Measurements from ENCODE around the gene LYL1.

LYL1 gene

DNA sequence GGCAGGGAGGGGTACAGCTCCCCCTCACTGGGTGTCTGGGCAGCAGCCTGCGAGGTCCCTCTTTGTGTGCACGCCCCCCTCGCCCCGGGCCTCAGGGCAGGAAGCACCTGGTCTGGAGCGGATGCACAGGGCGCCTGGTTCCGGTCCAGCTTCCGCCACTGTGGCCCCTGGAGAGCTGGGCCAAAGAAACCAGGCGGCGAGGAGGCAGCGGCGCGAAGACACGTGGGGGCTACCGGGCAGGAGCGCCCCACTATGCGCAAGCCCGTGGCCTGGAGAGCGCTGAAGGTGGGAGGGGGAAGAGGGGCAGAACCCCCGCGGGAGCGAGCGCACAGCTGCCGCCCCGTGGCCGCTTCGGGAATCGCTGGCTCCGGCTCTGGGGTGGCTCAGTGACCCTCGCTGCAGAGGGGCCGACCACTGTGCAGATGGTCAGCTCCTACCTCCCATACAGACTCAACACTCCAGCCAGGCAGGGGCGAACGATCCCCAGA lies 1.7 kb upstream of the LYL1 start:
- peak; percentile 70 for DNase-seq

GRCh38 chr19:13103581-13104359 lies 1.1 kb upstream of the LYL1 start:
- no peak for DNase-seq

DNA sequence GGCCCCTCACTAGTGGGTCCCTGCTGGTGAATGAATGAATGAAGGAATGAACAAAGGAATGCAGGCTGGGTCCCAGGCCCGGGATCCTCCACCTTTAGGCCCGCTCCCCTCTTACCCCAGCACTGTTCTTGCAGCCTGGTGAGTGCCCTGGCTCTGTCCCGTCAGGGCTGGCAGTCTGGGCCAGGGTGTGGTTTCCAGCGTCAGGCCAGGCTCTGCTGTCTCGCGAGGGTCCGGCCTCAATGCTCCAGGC lies 317 bp downstream of the LYL1 start:
- no peak for DNase-seq

DNA sequence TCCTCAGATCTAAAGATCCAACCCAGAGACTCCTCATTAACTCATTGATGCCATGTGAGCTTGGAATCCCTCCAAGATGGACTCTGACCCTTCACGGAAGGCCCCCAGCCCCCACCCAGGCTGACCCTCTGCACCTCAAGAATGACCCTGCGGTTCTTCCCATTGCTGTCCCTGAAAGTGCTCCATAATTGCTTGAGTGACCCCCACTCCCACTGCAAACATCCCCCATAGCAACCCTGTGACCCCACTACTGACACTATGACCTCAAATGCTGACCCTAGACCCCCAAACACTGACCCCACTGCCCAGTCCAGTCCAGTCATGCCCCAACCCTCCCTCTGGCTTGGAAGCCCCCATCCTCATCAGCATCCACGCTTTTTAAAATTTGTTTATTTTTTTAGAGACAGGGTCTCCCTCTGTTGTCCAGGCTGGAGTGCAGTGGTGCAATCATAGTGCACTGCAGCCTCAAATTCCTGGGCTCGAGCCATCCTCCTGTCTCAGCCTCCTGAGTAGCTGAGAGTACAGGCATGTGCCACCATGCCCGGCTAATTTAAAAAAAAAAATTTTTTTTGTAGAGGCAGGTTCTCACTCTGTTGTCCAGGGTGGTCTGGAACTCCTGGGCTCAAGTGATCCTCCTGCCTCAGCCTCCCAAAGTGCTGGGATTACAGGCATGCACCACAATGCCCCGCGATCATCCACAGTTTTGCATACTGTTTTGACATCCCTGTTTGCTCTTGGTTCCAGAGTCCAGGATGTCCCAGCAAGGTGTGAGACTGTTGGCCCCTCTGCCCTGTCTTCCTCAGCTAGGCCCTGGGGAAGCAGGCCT lies 855 bp downstream of the LYL1 start:
- DNase-seq: no peak

- DNase-seq: no peak
Observed at GRCh38 chr19:13100841-13101589, 1.6 kb downstream of the LYL1 start.

- DNase-seq: peak; percentile 60
Observed at GRCh38 chr19:13100031-13100588, 2.5 kb downstream of the LYL1 start.

DNA sequence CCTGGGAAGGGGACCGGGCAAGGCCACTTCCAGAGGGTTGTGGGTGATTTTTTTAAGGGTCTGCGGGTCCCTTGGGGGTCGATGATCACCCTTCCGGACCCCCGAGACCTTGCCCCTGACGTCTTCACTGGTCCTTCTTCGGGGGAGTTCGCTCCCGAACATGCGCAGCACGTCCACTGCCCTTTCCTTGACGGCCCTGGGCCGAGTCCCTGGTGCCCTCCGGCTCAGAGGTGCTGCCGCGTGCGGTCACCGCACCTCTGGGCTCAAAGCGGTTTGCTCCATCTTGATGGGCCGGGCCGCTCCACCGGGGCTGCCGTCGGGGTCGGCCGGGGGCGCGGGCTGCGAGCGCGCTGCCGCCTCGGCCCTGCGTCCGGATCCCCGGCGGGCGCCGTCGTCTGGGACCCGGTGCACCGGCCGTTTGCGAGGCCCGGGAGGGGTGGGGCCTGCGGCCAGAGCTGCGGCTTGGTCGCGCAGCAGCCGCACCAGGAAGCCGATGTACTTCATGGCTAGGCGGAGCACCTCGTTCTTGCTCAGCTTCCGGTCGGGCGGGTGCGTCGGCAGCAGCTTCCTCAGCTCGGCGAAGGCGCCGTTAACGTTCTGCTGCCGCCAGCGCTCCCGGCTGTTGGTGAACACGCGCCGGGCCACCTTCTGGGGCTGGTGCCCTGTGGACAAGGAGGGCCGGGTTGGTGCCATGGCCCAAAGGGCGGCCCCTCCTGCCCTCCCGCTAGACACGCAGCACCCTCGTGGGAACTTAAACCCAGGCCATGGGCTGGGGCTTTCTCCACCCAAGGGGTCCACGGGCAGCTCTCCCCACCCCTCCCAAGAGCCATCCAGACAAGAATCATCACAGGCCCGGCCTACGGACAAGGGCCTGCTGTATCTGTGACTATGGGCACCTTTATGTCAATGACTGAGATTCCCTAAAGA lies 3.3 kb downstream of the LYL1 start:
- DNase-seq: peak; percentile 74

GRCh38 chr19:13098277-13099072 lies 4.2 kb downstream of the LYL1 start:
- DNase-seq: no peak

GRCh38 chr19:13097463-13098258 lies 5.0 kb downstream of the LYL1 start:
- no peak for DNase-seq

DNA sequence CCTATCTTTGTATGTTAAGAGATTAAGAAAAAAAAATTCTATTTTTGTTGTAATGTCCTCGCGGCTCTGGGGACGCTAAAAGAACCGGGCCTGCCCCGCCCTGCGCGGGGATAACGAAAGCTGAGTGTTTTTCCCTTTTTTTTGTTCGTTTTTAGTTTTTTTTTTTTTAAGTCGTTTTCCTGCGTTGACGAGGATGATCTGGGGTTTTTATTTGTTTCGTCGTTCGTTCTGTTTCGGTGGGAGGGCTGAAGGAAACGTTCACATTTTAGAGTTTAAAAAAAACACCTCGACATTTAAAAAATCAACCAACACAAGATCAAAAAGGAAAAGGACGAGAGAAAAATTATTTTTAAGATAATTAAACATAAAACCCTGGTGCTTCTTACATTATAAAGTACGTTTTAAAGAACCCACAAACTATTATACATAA lies 5.6 kb downstream of the LYL1 start:
- DNase-seq: no peak

DNA sequence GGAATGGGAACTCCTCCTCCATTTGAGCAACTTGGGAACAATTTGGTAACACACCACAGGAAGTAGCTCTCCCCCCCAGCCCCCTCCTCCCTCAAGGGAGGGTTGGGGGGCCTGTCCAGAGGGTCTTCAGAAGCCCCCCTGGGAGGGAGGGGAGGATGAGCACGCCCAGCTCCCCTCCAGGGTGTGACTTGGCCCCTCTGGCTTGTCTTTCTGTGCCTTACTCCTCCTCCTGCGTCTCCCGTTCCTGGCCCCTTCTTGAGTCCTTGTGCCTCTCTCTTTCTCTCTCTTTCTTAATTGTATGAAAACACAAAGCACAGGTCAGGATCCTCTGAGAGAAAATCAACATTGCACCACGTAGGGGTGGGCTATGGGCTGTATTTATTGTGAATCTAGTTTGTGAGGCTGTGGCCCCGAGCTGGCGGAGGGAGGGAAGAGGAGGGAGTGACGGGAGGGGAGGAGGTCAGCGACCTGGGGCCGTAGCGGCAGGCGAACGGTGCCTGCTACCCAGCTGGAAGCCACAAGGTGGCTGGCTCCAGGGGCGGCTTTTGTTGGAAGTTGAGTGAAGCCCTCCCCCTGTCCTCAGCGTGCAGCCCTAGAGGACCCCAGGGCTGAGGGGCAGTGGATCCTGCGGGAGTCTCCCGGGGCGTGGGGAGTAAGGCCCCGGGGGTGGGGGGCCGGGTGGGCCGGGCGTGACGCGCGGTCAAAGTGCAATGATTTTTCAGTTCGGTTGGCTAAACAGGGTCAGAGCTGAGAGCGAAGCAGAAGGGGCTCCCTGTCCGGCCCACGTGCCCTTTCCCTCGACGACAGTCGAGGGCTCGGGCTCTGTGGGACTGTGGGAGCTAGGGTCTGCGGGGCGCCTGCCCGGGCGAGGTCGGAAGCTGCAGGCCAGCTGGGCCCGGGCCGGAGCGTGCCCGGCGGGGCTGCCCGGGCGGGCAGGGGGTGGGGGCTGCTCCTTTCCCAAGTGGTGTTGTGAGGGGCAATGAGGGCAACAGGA lies 6.4 kb downstream of the LYL1 start:
- DNase-seq: no peak

- no peak for DNase-seq
Observed at GRCh38 chr19:13095393-13095784, 7.3 kb downstream of the LYL1 start.

- no peak for DNase-seq
Observed at GRCh38 chr19:13094771-13095392, 7.8 kb downstream of the LYL1 start.

GRCh38 chr19:13094106-13094504 lies 8.6 kb downstream of the LYL1 start:
- DNase-seq: no peak

- DNase-seq: peak; percentile 80
Observed at GRCh38 chr19:13093407-13094105, 9.1 kb downstream of the LYL1 start.

DNA sequence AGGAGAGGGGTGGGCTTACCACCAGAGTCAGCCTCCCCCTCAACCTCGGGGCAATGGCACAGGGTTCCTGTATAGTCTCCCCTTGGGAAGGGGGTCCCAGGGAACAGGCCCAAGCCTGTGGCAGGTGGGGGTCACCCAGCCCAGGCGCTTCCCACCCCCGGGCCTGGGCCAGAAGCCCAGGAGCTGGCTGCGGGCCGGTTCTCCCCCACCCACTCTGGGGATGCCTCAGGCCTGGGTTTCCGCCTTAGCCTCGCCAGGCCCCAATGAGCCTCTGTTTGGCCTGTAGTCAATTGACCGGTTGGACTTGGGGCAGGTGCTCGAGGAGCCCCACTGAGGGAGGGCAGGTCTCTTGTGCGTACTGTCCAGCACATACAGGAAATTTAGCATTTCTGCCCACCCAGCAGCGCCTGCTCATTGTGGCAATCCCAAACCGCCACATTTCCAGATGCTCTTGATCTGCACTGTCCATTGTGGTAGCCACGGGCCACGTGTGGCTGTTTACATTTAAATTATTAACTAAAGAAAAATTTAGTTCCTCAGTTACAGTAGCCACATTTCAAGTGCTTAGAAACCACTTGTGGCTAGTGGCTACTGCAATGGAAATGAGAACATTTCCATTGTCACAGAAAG lies 9.9 kb downstream of the LYL1 start:
- DNase-seq: no peak

GRCh38 chr19:13092158-13092543 lies 10.5 kb downstream of the LYL1 start:
- DNase-seq: no peak
